Gastroesophageal sphincter (tissue), 3 donors: ENCODE results near the gene PBOV1.

ENCODE experiments used
- CTCF ChIP-seq, 4 experiments: fragments of 200-600 bp in 2 of 4; fragments of 450-650 bp in 2 of 4; sonication (generic) in 1 of 4; IDR thresholded peaks; one replicate each; pipeline ENCODE4 v1.5.1; 2017 to 2019; ENCODE audit warnings: antibody characterized with exemption in 4 of 4, mild to moderate bottlenecking in 2 of 4, moderate library complexity in 2 of 4
- POLR2A ChIP-seq, 2 donors: fragments of 450-650 bp; IDR thresholded peaks; one replicate each; pipeline ENCODE4 v1.6.1; 2017; ENCODE audit warnings: antibody characterized with exemption in 2 of 2, mild to moderate bottlenecking in 2 of 2, moderate library complexity in 1 of 2

GRCh38 chr6:138188278-138188941 is 29.9 kb downstream of the PBOV1 start:
- TF ChIP-seq CTCF (IDR thresholded peaks at IDR 0.05) (no peak), POLR2A (IDR thresholded peaks at IDR 0.05) (no peak)
